Measurements from ENCODE around the gene SULT1C2.

Gene SULT1C2

DNA sequence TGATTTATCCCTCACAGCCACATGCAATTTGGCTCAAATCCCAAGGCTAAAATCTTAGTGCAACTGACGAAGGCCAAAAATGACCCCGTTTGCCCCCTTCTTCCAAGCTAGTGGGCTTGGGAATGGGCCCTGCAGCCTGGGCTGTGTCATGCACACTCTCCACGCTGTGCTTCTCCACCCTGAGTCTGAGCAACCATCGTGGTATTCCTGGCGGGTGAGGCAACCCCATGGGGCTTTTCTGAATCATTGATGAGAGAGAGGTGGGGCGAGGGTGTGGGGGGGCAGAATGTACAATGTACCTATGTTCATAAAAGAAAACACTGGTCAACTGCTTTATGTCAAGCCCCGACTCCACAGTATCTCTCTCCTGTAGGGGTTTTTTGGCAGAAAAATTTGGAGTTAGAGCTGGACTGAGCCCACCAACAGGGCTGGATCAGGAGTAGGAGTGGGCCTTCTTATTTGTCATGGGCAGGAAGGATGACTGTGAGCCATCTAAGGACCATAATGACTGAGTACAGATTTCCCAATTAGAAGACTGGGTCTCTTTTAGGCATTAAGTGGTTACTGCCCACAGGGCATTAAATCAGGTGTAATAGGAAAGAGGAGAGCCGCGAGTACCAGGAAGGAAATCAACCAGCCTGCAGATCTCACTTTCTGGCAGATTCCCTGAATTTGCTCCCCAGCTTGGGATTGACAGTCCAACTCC, 8.9 kb downstream of the SULT1C2 start:
- DNase-seq, result no peak

DNA sequence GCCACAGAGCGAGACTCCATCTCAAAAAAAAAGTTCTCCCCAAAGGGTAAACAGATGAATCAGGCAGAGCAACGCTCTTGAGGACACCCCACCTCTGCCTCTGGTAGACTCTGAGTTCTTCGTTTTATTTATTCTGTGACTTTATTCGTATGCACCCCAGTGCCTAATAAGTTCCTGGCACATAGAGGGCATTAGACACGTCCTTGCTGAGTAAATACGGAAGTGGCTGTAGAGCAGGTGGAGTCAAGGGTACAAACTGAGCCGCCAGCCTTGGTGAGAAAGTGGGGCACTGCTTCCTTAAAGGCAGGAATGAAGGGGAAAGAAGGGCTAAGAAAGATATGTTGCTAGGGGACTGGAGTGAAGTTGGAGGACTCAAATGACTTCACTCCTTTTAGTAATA, 12.9 kb downstream of the SULT1C2 start:
- no peak for DNase-seq

DNA sequence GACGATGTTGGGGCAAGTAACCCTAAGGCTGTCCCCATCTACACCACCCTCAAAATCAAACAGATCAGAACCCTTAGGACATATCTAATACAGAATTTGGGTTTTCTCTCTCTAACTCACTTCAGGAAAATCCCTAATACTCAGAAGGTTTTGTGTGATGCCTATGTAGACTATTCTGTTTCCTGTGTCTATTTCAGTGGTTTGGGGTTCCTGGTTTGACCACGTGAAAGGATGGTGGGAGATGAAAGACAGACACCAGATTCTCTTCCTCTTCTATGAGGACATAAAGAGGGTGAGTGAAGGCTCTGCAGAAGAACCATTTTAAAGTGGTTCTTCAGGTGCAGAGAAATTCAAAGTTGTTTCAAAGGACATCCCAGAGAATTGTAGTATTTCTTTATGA, 16.3 kb downstream of the SULT1C2 start:
- no peak for DNase-seq

DNA sequence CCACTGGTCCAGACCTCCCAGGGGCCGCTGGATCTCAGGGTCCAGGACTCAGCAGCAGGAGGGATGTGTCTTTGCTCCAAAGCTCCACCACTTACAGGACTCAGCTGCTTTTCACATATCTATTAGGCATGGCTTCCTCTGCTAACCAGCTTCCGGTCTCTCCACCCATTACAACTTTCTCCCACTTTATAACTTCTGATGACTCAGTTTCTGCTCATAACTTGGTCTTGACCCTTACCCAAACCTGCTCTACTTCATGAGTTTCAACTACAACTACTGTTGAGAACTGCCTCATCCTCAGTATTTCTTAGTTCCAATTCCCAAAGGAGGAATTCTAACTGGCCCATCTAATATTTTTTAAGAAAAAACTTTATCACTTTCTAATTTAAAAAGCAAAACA, 17.2 kb downstream of the SULT1C2 start:
- DNase-seq, result no peak

DNA sequence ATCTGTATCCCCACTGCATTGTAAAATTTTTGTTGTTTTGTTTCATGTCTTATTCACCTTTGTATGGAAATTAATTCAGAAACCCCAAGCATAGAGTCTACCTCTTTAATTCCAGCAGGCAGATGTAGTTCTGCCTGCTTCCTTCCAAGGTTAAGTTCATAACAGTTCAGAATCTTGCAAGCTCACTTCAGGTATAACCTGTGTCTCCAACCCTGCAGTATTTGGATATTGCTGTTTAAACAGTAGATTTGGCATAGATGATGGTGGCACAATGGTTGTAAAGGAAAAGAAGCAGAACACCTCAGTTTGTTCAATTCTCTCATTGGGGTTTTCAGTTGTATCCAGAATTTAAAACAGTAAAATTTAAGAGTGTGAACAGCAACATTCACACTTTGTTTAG, 21.2 kb downstream of the SULT1C2 start:
- DNase-seq, result no peak

DNA sequence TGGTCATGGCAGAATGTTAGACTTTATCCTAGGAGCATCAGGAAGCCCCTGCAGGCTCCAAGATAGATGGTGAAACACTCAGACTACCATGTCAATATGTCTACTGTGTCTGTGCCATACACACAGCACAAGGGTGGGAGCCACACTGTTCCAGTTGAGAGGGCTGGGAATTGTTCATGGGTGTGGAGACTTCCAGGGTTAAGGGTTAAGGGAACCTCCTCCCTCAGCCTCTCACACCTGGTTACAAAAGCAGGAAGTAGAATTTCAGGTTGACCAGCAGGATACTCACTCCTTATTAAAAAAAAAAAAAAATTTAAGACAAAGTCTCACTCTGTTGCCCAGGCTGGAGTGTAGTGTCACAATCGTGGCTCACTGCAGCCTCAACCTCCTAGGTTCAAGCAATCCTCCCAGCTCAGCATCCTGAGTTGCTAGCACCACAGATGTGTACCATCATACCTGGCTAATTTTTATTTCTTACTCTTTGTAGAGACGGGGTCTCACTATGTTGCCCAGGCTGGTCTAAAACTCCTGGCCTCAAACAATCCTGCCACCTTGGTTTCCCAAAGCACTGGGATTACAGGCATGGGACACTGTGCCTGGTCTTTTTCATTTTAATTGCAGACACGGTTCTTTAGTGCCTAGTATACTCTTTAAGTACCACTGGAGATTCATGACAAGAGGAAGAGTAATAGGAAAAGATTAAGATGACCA, 26.0 kb downstream of the SULT1C2 start:
- no peak for DNase-seq

DNA sequence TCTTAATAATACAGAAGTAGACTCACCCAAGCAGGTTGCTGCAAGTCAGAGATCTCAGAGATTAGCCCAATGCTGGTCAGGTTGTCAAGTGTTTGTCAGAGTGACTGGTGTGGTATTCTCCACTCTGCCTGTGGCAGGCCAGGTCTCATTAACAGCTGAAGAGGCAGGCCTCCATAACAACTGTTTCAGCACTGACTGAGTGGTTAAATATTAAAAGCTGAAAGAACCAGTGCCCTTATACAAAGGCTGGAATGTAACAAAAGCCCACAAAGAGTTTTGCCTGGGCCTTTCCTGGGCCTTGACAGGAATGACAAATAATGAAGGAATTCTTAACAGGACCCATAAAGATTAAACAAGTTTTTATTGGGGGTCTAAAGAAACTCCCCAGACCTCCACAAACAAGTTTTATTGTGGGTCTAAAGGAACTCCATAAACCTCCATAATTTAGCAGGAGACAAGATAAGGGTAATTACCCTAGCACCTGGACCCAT, 26.8 kb downstream of the SULT1C2 start:
- no peak for DNase-seq

DNA sequence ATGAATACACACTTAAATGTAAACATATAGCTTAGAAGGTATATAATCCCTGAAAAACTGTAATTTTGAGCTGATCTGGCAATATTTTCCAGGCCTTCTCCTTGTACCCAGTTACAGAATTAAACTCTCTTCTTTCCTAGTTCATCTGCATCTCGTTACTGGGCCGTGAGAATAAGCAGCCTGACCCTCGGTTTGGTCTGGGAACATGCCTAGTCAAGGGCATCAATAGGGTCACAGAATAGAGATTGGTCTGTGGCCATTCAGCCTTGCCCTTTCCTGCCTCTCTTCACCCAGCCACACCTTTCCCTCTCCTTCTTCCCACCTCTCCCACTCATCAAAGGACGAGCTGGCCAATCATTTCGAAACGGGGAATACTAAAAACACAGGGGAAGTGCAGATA, 27.3 kb downstream of the SULT1C2 start:
- DNase-seq, result no peak

DNA sequence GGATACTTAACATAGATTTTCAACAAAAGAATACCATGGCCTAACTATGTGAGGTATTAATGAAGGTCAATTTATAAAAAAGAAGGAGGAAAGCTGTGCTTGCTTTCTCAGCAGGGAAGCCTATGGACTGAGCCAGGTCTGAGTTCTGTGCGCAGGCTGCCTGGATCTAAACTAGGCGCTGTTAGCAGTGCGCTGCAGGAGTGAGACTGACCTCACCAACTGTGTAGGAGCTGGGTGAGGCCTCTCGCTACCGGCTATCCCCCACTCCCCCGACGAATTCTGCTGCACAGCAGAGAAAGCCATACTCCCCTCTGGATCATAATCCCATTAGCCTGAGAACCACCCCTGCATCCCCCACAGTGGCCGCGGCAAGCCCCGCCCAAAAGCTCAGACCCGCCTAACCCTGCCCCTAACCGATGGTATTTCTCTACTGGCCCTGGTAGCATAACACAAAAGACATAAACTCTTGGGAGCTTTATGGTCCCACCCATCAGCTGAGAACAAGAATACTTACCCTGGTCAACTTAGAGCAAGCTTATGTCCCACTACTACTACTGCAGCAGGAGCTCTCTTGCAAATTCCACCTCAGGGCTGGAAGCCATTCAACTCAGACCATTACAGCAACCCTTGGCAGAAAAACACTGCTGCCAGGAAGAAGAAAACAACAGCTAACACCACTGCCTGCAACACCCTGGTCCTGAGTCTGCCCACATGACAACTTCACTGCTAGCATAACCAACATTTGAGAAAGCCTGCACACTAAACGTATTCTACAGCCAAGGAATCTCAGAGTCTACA, 28.0 kb downstream of the SULT1C2 start:
- no peak for DNase-seq

DNA sequence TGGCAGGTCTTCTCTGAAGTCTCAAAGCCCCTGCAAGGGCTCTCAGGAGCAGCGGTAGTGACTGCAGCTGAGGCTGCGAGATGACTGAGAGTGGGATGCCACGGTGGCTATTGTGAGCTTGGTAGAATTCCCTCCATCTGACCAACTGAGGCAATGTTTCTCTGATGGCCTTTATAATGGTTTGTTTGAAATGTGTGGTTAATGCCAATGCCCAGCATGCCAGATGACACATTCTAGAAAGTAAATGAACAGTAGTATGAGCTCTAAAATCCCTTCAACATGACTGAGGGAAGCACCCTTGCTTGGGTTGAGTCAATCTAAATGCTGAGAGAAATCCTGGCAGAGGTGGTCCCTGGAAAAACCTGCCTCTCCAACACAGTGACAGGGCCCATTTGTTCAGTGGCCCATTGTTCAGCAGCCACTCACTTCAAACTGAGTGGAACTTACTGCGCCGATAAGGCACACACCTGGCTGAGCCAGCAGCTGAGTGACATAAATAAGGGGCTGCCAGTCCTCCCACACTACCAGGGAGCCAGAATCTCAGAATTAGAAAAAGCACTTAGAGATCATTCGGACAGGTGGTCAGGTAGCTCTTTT, 31.7 kb downstream of the SULT1C2 start:
- DNase-seq, result no peak

DNA sequence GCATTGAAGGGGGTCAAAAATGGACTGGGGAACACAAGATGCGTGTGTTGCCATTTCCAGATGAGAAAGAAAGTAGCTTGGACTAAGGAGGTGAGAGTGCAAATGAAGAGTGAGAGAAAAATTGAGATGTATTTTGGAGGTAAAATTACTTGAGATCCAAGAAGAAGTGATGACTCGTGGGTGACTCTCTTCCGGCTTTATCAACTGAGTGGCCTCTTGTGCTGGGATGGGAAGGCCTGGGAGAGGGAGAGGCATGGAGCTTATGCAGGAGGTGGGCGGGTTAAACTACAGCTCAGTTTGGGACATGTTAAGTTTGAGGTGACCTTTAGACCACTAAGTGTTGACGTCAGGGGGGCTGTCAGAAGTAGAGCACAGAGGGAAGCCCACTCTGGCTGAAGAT, 34.9 kb downstream of the SULT1C2 start:
- DNase-seq, result no peak

DNA sequence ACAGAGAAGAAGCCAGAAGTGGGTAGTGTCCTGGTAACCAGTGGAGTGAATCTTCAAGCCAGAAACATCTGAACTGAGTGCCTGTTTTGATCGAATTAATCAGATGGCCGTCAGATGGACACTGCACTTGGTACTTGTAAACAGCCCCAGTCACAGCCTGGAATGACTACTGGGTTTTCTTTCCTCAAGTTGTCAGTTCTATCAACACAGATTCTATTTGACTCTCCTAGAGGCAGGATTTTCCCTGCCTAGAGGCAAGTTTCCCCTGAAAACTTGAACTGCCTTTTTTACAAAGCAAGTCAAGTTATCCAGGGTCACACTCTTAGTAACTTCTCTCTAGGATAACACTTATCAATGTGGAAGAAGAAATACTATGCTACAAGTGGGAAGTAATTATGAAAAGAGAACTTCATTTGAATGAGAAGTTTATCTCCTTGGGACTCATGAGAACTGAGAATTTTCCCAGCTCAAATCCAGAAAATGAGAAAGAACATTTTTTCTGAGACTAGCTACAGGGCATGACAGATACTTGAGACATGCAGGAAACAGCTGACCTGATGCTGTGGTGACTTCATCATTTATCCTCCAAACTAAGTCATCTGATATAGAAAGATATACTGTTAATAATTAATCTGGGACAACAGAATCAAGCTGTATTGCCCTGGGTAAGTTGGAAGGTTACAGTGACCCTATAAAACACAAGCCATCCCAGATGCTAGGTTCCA, 36.0 kb downstream of the SULT1C2 start:
- no peak for DNase-seq

DNA sequence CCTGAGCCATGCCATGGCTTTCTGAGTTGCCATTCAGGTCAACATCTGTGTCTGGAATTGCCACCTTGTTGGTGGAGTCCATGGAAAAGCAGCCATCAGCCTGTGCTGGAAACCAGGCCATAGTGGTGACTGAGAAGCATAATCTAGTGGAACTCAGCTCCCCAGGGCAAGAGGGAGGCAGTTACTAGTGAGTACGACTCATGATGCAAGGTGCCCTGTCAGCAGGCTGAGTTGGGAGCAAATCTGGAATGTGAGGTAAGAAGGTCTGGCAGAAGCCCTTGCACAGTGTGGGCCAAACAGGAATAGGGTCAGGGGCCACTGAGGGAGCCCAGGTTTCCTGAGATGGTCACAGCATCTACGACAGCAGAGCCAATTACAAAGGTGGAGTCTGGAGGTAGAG, 37.1 kb downstream of the SULT1C2 start:
- DNase-seq, result no peak

DNA sequence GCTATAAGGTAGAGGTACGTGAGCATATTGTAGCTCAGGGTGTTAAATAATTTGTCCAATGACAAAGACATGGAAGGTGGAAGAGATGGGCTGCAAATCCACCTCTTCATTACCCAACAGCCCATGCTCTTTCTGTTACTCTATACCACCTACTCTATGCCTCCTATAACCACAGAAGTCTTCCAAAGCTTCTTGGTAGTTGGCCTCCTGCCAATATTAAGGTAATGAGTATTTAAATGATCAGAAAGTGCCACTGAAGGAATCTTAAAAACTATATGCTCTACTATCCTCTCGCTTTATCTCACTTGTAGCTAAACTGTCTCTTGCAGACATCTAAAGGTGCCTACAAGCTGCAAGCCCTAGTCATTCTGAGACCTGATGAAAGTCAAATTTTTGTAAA, 41.1 kb downstream of the SULT1C2 start:
- no peak for DNase-seq

DNA sequence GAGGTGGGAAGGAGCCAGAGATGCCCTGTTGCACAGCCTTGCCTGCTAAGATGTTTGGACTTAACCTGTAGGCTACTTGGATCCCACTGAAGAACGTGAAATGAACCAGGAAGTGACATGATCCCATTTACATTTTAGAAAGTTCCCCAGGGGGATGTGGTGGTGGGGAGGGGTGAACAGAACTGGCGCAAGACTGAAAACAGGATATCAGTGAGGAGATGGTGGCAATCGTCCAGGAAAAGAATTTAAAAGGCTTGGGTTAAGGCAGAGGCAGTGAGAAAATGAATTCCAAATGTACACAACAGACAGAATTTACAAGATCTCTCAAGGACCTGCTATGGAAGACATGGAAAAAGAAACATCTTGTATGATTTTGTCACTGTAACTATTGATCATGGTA, 42.3 kb downstream of the SULT1C2 start:
- no peak for DNase-seq

DNA sequence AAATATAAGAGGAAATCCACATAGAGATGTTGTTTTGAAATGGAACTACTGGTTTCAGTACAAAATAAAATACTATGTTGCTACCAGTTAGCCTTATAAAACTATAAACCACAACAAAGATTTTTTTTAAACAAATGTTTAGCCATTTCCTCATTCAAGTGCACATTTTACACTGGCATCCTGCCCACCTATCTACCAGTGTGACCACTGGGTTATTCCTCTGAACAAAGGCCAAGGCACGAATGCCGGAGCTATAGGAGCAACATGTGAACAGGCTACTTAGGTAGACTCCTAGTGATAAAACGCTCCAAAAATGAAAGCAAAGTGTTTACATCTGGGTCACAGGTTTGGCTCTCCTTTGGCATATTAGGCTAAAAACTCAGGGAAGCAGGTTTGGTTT, 57.3 kb downstream of the SULT1C2 start:
- DNase-seq, result no peak

DNA sequence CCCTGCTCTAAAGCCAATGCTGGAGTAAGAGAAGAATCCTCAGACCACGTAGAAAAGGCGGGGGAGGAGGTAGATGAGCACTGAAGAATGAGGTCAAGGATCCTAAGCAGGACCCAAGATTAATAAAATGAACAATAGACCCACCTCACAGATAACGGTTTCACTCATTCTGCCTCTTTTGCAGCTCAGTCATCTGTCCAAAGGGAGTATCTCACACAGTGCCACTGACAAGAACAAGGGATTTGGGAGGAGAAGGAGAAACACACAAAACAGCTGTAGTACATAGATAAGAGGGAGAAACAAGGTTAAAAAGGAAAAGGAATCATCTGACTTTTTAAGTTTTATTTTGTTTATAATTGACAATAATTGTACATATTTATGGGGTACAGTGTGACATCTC, 58.1 kb downstream of the SULT1C2 start:
- no peak for DNase-seq

DNA sequence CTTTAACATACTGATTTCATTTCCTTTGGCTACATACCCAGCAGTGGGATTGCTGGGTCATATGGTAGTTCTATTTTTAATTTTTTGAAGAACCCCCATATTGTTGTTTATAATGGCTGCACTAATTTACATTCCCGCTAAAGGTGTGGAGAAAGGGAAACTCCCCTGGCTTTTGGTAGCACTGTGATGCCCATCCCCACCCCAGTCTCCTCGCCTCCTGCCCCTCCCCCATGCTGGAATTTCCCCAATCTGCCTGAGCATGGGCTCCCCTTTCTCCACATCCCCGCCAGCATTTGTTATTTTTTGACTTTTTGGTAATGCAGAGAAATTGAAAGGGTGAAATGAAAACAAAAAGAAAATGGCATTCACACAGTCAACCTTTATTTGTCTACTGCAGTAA, 59.1 kb downstream of the SULT1C2 start:
- no peak for DNase-seq

DNA sequence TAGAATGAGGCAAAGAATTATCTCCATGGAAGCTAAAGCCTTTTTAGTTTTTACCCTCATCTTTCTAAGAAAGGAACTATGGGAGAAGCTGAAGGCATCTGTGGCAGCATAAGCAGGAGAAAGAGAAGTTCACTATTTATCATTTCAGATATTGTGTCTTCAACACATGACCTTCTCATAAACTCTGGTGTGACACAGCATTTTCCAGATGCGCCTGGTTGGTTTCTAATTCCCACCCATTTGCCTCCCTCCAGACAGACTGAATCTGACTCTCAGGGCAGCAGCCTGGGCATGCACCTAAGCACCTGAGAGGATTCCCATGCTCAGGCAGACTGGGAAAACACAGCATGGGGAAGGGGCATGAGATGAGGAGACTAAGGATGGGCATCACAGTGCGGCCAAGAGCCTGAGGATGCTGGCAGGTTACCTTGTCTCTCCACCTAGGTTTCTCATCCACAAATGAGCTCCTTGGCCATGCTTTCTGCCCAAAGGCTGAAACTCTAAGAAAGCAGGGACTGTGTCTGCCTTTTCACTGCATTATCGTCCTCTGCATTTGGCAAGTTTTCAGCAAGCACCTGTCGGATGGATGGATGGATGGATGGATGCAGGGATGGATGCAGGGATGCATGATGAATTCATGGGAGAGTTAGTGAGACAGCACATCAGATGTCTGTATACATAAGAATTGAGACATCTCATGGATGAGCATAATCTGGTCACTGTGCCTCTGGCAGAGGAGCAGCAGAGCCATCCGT, 60.3 kb downstream of the SULT1C2 start:
- DNase-seq, result no peak

DNA sequence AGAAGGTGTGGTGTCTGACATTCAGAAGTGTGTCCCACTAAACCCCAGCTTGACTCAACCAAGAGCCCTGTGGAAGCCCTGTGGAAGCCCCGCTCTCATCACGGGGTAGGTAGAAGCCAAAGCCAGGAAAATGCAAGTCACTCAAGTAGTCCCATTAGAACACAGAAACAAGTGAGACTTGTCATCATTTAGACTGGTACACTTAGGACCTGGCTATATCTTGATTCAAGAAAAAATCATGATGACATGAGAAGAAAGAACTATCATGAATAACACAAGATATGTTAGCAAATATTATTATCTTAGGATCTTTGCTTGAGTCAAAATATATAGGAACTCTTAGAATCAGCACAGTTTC, 60.9 kb downstream of the SULT1C2 start:
- DNase-seq, result no peak

DNA sequence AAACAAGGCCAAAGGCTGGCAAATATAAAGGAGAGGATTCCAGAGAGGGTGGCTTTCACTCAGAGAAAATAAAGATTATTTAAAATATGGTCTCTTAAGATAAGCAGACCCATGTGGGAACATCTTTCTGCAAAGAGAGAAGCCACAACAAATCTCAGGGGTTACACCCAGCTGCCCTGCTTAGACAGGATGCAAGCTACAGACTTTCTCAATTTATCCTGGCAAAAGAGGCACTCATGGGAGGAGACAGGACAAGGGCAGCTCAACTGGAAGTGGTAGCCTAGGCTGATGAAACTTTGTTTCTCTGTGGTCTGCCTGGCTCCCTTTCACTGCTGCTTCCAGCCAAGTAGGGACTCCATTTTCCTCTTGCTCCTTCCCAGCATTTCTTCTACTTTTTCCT, 63.2 kb downstream of the SULT1C2 start:
- DNase-seq, result no peak

DNA sequence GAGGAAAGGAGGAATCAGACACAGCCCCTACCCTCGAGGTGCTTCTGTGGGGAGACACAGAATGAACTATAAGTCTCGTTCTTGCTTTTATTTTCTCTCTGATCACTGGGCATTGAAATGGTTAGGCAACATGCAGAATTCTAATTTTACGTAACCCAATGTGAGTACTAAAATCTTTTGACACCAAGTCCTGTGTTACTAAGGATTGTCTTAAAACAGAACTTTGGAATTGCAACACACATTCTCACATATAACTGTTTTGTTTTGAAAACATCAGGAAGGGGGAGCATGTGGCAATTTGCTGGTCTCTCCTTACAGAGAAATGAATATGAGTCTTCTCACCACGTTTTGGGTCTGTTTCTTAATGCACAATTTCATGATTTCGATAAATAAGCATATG, 65.4 kb downstream of the SULT1C2 start:
- no peak for DNase-seq

All from T-helper 1 cell (primary cell).